ENCODE measurements around the gene IL12A. TPM values are rescaled to one million over a fixed set of nuclear protein-coding genes. Genes with fewer than 3 reads are reported as not detected.

The IL12A gene
- total RNA-seq, 4 donors from 2014 or later, result not detected

GRCh38 chr3:159953325-159954085, 35.1 kb upstream of the IL12A start:
- Histone ChIP-seq H3K9me3 (no peaks in the 10 kb centered on the region), H3K27ac (no peak overlapping the region), H3K4me1 (no peaks in the 10 kb centered on the region), H3K27me3 (no peaks in the 10 kb centered on the region), H3K36me3 (no peaks in the 10 kb centered on the region), H3K4me3 (no peak overlapping the region)
- in situ Hi-C loops (cut with MboI; ENCODE audit: low sequenced_read_pairs in 4 of 4), result no loop called here
- ATAC-seq (no peak), DNase-seq (no peak)
- no peak for TF ChIP-seq POLR2A (IDR thresholded peaks at IDR 0.05)
- TF ChIP-seq, protein P1, sequence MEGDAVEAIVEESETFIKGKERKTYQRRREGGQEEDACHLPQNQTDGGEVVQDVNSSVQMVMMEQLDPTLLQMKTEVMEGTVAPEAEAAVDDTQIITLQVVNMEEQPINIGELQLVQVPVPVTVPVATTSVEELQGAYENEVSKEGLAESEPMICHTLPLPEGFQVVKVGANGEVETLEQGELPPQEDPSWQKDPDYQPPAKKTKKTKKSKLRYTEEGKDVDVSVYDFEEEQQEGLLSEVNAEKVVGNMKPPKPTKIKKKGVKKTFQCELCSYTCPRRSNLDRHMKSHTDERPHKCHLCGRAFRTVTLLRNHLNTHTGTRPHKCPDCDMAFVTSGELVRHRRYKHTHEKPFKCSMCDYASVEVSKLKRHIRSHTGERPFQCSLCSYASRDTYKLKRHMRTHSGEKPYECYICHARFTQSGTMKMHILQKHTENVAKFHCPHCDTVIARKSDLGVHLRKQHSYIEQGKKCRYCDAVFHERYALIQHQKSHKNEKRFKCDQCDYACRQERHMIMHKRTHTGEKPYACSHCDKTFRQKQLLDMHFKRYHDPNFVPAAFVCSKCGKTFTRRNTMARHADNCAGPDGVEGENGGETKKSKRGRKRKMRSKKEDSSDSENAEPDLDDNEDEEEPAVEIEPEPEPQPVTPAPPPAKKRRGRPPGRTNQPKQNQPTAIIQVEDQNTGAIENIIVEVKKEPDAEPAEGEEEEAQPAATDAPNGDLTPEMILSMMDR (IDR thresholded peaks at IDR 0.05 in 4 of 5, conservative IDR thresholded peaks at IDR 0.05 in 1 of 5), result no peak
- intact Hi-C loops (cut with DNase I; ENCODE audit: low total_unique reads), result no loop called here

DNA sequence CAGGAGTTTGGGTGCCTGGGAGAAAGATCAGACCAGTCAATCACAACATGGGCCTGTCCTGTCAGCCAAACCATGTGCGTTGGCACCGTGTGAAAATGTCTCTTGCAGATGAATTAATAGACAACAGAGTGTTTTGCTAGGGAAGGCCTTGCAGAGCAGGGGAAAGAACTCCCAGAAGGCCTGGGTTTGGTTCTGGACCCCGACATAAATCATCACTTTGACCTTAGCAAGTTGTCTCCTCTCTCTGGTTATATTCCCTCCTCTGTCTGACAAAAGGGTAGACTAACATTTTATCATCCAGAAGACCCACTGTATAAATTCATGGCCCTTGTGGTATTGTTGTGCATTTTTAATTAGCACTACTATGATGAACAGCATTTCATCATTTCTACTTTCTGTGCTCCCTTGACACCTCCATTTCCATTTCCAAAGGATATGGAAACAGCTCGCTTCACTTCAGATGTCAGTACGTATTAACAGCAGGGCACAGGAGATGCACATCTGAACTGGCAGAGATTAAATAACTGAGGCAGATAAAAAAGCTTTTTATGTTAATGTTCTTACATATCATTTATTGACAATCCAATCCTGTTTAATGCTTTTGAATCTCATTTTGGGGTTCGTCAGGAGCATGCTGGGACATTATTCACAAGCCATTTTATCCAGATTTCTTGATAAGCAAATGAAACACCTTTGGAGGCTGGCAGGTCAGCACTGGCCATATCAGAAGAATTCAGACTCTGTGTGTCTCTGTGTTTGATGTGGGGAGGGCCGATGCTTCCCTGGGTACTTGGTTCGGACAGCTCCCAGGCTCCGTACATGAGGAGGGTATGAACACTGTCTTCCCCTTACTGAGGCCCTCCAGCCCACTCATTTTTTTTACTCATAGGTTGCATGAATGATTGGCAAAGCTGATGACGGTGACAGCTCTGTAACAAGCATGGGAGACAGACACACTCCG, 28.2 kb upstream of the IL12A start:
- no peak for TF ChIP-seq POLR2A (IDR thresholded peaks at IDR 0.05)
- TF ChIP-seq, protein P1 (IDR thresholded peaks at IDR 0.05 in 4 of 5, conservative IDR thresholded peaks at IDR 0.05 in 1 of 5), result no peak
- Histone ChIP-seq H3K9me3 (no peaks in the 10 kb centered on the region), H3K36me3 (no peaks in the 10 kb centered on the region), H3K27ac (no peak overlapping the region), H3K4me3 (no peak overlapping the region), H3K4me1 (no peaks in the 10 kb centered on the region), H3K27me3 (no peaks in the 10 kb centered on the region)
- DNase-seq (no peak), ATAC-seq (no peak)
- in situ Hi-C loops (cut with MboI; ENCODE audit: low sequenced_read_pairs in 4 of 4), result no loop called here
- intact Hi-C loops (cut with DNase I; ENCODE audit: low total_unique reads), result no loop called here

- Histone ChIP-seq H3K27ac (no peak overlapping the region), H3K9me3 (no peaks in the 10 kb centered on the region), H3K36me3 (no peaks in the 10 kb centered on the region), H3K4me1 (no peaks in the 10 kb centered on the region), H3K27me3 (no peaks in the 10 kb centered on the region), H3K4me3 (no peak overlapping the region)
- intact Hi-C loops (cut with DNase I; ENCODE audit: low total_unique reads) (no loop called here), in situ Hi-C loops (cut with MboI; ENCODE audit: low sequenced_read_pairs in 4 of 4) (no loop called here)
- ATAC-seq, result no peak
- no peak for DNase-seq
- TF ChIP-seq, protein P1 (IDR thresholded peaks at IDR 0.05 in 4 of 5, conservative IDR thresholded peaks at IDR 0.05 in 1 of 5), result no peak
- TF ChIP-seq POLR2A (IDR thresholded peaks at IDR 0.05), result no peak
Observed at GRCh38 chr3:159964166-159964973, 24.3 kb upstream of the IL12A start.

- intact Hi-C loops (cut with DNase I; ENCODE audit: low total_unique reads), result no loop called here
Observed at GRCh38 chr3:159971311-159971710, 17.3 kb upstream of the IL12A start.

More at GRCh38 chr3:159971311-159971710, 17.3 kb upstream of the IL12A start:
- Histone ChIP-seq H3K4me1 (no peaks in the 10 kb centered on the region), H3K9me3 (no peaks in the 10 kb centered on the region), H3K4me3 (no peak overlapping the region), H3K27me3 (no peaks in the 10 kb centered on the region), H3K36me3 (no peaks in the 10 kb centered on the region), H3K27ac (no peak overlapping the region)
- TF ChIP-seq, protein P1 (IDR thresholded peaks at IDR 0.05 in 4 of 5, conservative IDR thresholded peaks at IDR 0.05 in 1 of 5), result no peak
- no peak for TF ChIP-seq POLR2A (IDR thresholded peaks at IDR 0.05)
- DNase-seq (no peak), ATAC-seq (no peak)
- in situ Hi-C loops (cut with MboI; ENCODE audit: low sequenced_read_pairs in 4 of 4), result no loop called here

Data from gastrocnemius medialis (tissue), 4 donors.